Skeletal muscle tissue (tissue), 4 donors: ENCODE results near the gene NACC2. TPM values are rescaled to one million over a fixed set of nuclear protein-coding genes. Genes with fewer than 3 reads are reported as not detected.

Experiments used
- H3K27ac ChIP-seq: one replicate; pipeline ENCODE4 v1.7.0; 2013; ENCODE audit warnings: mild to moderate bottlenecking, low read depth, low read length, inconsistent platforms
- H3K27me3 ChIP-seq, 3 donors: one replicate each; pipeline ENCODE4 v1.7.0; 2013; ENCODE audit warnings: low read length in 3 of 3; ENCODE audit not compliant: control insufficient read depth in 3 of 3, insufficient read depth in 3 of 3
- H3K36me3 ChIP-seq, 3 donors: one replicate each; pipeline ENCODE4 v1.7.0; 2013; ENCODE audit warnings: low read length in 3 of 3; ENCODE audit not compliant: control insufficient read depth in 3 of 3, insufficient read depth in 3 of 3
- H3K4me1 ChIP-seq, 3 donors: one replicate each; pipeline ENCODE4 v1.7.0; 2013; ENCODE audit warnings: low read length in 3 of 3, mild to moderate bottlenecking in 3 of 3; ENCODE audit not compliant: control insufficient read depth in 3 of 3, insufficient read depth in 3 of 3
- H3K4me3 ChIP-seq, 3 donors: one replicate each; pipeline ENCODE4 v1.7.0; 2013; ENCODE audit warnings: low read length in 3 of 3
- H3K9ac ChIP-seq, 3 donors: one replicate each; pipeline ENCODE4 v1.7.0; 2013; ENCODE audit warnings: low read length in 3 of 3, mild to moderate bottlenecking in 3 of 3, moderate library complexity in 2 of 3, low read depth in 1 of 3
- H3K9me3 ChIP-seq, 3 donors: one replicate each; pipeline ENCODE4 v1.7.0; 2013; ENCODE audit warnings: low read length in 3 of 3; ENCODE audit not compliant: control insufficient read depth in 3 of 3
- total RNA-seq: library from RNA; depleted of rRNA; stranded (reverse); fragments of >200 nt; gene quantifications from one replicate; pipeline ENCODE4 v1.2.3, GENCODE V29; 2014
- donor health status: Osteomylitis.

The NACC2 gene
- total RNA-seq, 1 donor from 2014 or later, result 7.3 TPM

DNA sequence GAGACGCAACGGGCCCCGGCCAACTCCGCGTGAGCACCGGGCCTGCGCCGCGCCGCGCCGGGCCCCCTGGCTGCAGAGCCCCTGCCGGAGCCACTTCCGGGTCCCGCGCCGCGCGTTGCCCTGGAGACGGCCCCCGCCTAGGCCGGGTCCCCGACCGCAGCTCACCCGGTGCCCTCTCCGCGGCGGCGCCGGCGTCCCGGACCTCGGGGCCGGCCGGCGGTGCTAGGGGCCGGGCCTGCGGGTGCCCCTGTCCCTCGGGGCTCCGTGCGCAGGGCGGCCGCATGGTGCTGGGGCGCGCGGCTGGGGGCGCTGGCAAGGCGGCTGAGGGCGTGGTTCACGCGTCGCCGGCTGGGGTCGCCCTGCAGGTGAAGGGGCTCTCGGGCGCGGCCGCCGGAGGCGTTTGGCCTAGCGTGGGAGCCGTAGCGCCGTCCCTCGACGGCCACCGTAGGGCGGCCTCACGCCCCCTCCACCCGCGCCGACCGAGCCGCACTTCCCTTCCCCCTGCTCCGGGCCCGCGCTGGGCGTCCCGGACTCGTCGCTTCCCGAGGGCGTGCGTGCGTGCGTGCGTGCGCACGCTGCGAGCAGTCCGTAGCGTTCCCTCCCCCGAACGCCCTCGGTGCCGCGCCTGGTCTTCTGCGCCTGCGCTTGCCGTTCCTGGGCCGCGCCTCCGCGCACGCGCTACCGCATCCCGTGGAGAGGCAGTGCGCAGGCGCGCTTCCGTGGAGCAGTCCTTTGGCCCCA lies 23.4 kb upstream of the NACC2 start, which contains the start of gene TMEM250:
Gene TMEM250 (minus strand): TSS at position 556 of the 741 bp plus-strand sequence. CDS start 1,975 bp downstream, outside the sequence.
- Histone ChIP-seq H3K36me3 (peaks cover 4 to 15% (median 13%) of the 10 kb centered on the region in 3 donors), H3K4me1 (peaks cover 33 to 48% (median 36%) of the 10 kb centered on the region in 3 donors), H3K9me3 (no peaks in the 10 kb centered on the region), H3K27ac (peak within 1 kb of the TSS; percentile 91), H3K27me3 (peaks cover 0 to under 1% (median 0%) of the 10 kb centered on the region in 3 donors), H3K4me3 (peak within 1 kb of the TSS; percentile 74 to 78 (median 78)), H3K9ac (peak within 1 kb of the TSS; percentile 83 to 89 (median 86))

DNA sequence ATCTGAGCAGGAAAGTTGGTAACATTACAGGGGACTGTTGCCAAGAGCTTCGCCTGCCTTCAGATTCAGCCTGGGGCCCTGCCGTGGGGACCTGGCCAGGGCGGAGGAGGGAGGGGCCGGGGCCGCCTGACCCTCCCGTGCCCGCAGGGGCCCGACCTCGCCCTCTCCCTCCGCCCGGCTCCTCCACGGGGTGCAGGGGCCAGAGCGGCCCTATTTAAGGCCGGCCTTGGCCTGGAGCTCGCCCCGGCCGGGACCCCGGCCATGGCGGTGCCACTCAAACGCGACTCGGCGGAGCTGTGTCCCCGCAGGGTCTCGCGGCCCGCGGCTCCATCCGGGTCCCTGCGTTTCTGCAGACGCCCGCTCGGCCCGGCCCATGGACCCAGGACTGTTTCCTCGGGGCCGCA lies 22.8 kb upstream of the NACC2 start:
- Histone ChIP-seq H3K4me1 (peaks cover 28 to 42% (median 33%) of the 10 kb centered on the region in 3 donors), H3K36me3 (peaks cover 4 to 15% (median 13%) of the 10 kb centered on the region in 3 donors), H3K9ac (peak overlapping the region; percentile 74 to 89 (median 86)), H3K4me3 (peak overlapping the region; percentile 74 to 78 (median 78)), H3K27ac (peak overlapping the region; percentile 77), H3K27me3 (no peaks in the 10 kb centered on the region), H3K9me3 (no peaks in the 10 kb centered on the region)

DNA sequence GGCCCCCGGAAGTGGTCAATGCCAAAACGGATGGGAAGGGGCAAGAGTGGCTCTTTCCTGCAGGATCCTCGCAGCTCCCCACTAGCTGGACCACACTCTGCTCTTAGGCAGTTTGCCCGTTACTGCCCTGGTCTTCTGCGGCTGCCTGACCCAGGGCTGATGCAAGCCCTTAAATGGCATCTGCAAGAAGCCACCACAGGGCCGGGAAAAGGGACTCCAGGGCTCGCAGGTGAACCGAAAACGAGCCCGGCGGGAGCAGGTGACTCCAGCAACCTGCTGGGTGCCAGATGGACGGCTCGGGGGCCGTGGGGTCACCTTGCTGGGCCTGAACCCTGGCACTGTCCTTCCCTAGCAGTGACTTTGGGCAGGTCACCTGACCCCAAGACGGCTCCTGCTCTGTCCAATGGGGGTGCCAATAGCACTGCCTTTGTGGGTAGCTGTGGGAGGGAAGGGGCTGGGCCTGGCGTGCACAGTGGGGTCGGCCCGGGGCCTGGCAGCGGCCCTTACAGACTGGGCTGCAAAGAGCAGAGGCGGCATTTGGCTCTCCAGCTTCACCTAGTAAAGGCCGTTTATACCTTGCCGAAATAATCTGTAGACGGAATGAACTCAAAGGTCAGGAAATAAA lies 22.3 kb upstream of the NACC2 start:
- peaks cover 23 to 37% (median 27%) of the 10 kb centered on the region in 3 donors for H3K4me1 ChIP-seq
- H3K9ac ChIP-seq, result peak overlapping the region; percentile 74 to 89 (median 86)

DNA sequence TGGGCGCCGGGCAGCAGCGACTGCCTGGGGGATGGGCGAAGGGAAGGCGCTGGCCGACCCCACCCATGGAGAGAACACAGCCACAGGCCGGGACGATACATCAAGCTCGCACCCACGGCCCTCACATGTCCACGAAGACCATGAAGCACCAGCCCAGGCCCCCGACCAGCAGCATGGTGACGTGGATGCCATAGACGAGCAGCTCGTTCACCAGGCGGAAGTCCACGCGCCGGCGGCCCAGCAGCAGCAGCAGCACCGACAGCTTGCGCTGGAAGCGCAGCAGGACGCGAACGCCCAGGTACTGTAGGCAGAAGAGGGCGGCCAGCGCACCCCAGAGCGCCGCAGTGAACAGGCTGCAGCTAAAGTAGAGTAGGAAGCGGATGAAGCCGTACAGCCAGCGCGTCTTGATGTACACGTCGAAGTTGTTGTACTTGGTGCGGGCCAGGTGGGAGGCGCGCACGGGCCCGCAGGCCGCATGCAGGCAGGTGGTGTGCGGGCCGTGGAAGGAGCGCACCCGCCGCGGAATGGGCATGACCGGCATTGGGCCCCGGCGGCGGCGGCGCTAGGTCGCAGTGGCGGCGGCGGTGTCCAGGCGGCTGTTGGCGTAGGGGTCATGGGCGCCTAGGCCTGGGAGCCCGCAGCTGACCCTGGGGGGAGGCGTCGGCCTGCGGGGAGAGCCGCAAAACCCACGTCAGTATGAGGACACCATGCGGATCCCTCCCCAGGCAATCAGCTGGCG lies 21.4 kb upstream of the NACC2 start:
- Histone ChIP-seq H3K36me3 (peaks cover 4 to 15% (median 11%) of the 10 kb centered on the region in 3 donors), H3K4me1 (peaks cover 23 to 38% (median 27%) of the 10 kb centered on the region in 3 donors), H3K9me3 (no peaks in the 10 kb centered on the region), H3K9ac (peak overlapping the region in 2 of 3 donors; percentile 86 to 89), H3K4me3 (peak overlapping the region in 1 of 3 donors; percentile 78), H3K27me3 (no peaks in the 10 kb centered on the region), H3K27ac (peak overlapping the region; percentile 77)

More for the DNA sequence above, 22.3 kb upstream of the NACC2 start:
- Histone ChIP-seq H3K4me3 (peak overlapping the region; percentile 74 to 78 (median 78)), H3K9me3 (no peaks in the 10 kb centered on the region), H3K27me3 (no peaks in the 10 kb centered on the region), H3K27ac (peak overlapping the region; percentile 77), H3K36me3 (peaks cover 4 to 15% (median 13%) of the 10 kb centered on the region in 3 donors)

DNA sequence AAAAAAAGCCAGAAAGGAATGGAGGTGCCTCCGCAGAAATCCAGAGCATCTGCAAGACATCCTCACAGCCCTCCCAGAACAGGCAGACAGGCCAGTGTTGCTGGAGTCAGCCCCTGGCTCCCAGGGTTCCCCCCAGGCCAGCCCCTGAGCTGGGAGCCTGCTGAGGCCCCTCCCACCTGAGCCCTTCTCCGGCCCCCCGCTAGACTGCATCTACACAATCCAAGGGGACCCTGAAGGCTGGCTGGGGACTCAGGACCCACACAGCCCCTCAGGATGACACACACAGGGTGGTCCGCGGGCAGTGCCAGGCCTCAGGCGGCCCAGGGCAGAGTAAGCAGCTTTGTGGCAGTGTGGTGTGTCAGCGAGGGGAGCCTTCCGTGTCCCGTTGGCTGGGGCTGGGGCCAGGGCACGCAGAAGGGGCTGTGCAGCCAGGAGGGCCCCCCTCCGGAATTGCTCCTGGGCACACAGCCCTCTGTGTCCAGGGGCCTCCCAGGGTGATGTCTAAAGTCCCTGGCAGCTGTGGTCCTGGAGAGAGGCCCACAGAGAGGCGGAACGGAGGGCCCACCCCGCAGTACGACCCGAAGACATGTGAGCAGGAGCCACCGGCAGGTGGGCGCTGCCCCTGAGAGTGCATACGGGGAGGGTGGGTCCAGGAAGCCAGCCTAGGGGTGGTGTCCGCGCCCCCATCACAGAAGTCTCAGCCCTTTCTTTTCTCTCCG lies 20.7 kb upstream of the NACC2 start:
- H3K4me1 ChIP-seq, result peaks cover 23 to 44% (median 31%) of the 10 kb centered on the region in 3 donors
- H3K27me3 ChIP-seq, result no peaks in the 10 kb centered on the region
- no peak overlapping the region for H3K9ac ChIP-seq
- peaks cover 4 to 15% (median 11%) of the 10 kb centered on the region in 3 donors for H3K36me3 ChIP-seq
- no peak overlapping the region for H3K4me3 ChIP-seq
- no peaks in the 10 kb centered on the region for H3K9me3 ChIP-seq
- no peak overlapping the region for H3K27ac ChIP-seq

DNA sequence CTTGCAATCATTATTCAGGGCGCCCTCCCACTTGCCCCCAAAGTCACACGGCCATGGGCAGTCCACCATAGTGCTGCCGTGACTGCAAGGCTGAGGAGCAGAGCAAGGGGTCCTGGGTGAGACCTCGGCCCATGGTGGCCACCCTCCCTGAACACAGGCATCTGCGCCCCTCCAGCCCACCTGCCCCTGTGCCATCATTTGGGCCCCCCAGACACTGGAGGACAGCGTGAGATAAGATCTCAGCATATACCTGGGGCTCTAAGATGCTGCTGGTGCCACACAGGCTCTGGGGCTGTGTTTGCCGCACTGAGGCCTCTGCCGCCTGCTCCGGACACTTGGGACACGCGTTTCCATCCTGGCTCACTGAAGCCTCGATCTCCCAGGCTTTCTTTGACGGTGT lies 20.1 kb upstream of the NACC2 start:
- peaks cover 21 to 44% (median 29%) of the 10 kb centered on the region in 3 donors for H3K4me1 ChIP-seq
- H3K27ac ChIP-seq, result no peak overlapping the region
- H3K36me3 ChIP-seq, result peaks cover 4 to 15% (median 11%) of the 10 kb centered on the region in 3 donors

DNA sequence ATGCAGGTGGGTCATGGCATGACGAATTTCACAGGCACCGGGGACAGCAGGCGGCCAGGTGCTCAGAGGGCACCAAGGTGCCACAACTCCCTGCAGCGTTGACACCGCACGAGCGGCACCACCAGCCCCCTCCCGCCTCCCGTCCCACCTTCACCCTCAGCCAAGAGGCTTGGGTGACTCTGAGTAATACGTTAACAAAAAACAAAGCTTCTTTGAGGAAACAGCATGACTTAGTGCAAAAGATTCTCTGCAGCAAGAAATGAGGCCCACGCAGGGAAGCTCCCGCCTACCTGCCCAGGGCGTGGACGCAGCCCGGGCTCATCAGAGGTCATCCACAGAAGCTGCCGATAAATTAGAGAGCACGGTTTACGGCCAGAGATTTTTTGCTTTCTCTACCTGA lies 19.5 kb upstream of the NACC2 start:
- Histone ChIP-seq H3K36me3 (peaks cover 4 to 15% (median 11%) of the 10 kb centered on the region in 3 donors), H3K27ac (no peak overlapping the region), H3K4me3 (no peak overlapping the region), H3K9ac (no peak overlapping the region), H3K4me1 (peaks cover 22 to 43% (median 28%) of the 10 kb centered on the region in 3 donors), H3K9me3 (no peaks in the 10 kb centered on the region), H3K27me3 (no peaks in the 10 kb centered on the region)

More for the DNA sequence above, 20.1 kb upstream of the NACC2 start:
- H3K9ac ChIP-seq, result no peak overlapping the region
- H3K9me3 ChIP-seq, result no peaks in the 10 kb centered on the region
- no peak overlapping the region for H3K4me3 ChIP-seq
- no peaks in the 10 kb centered on the region for H3K27me3 ChIP-seq

DNA sequence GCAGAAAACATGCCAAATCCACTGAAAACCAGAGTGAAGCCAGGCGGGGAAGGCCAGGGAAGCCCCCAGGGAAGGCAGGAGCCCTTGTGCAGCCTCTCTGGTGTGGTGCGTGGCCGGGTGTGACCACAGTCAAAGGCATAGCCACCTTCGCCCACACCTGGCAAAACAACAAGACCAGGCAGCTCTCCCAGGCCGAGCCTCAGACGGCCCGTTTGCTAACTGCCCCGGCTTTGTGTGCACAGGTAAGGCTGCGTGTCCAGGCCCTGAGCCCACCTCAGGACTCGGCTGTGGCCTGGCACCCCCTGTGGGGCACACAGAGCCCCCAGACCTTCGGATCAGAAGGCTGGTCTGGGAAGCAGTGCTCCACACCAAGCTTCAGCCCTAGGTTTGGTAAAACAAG lies 17.5 kb upstream of the NACC2 start:
- H3K9me3 ChIP-seq, result no peaks in the 10 kb centered on the region
- peaks cover 4 to 15% (median 11%) of the 10 kb centered on the region in 3 donors for H3K36me3 ChIP-seq
- H3K4me3 ChIP-seq, result no peak overlapping the region
- H3K27ac ChIP-seq, result no peak overlapping the region
- H3K4me1 ChIP-seq, result peaks cover 24 to 58% (median 36%) of the 10 kb centered on the region in 3 donors
- no peaks in the 10 kb centered on the region for H3K27me3 ChIP-seq
- no peak overlapping the region for H3K9ac ChIP-seq

DNA sequence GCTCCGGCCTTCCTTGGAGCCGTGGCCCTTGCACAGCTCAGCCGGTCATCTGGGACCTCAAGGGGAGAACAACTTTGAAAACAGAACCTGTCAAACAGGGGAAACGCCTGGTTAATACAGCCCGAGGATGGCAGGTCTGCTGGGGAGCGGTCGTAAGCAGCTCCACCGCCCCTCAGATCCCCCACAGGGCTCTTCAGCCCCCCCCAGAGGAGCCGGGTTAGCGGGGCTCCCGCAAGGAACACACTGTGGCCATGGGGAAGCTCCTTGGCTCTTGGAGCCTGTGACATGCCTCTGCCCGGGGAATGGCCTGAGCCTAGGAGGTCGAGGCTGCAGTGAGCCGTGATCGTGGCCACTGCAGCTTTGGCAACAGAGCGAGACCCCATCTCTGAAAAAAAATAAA lies 16.8 kb upstream of the NACC2 start:
- H3K27me3 ChIP-seq, result no peaks in the 10 kb centered on the region
- no peak overlapping the region for H3K27ac ChIP-seq
- H3K4me1 ChIP-seq, result peaks cover 20 to 58% (median 35%) of the 10 kb centered on the region in 3 donors
- peaks cover 4 to 15% (median 11%) of the 10 kb centered on the region in 3 donors for H3K36me3 ChIP-seq
- H3K4me3 ChIP-seq, result no peak overlapping the region
- no peaks in the 10 kb centered on the region for H3K9me3 ChIP-seq
- H3K9ac ChIP-seq, result peak overlapping the region in 1 of 3 donors; percentile 57
